Measurements from ENCODE around the gene ARNT2.

ARNT2 gene

GRCh38 chr15:80445300-80446041, 41.3 kb downstream of the ARNT2 start:
- Histone ChIP-seq H3K36me3 (ENCODE audit: insufficient read depth, low read length) (no peaks in the 10 kb centered on the region), H4K20me1 (ENCODE audit: insufficient read depth, low read length) (no peaks in the 10 kb centered on the region), H3K4me1 (ENCODE audit: insufficient read depth, low read length, severe bottlenecking) (no peaks in the 10 kb centered on the region), H3F3A (ENCODE audit: insufficient read depth, low read length) (no peaks in the 10 kb centered on the region), H3K27me3 (ENCODE audit: insufficient read depth, low read length) (peaks cover 4% of the 10 kb centered on the region; the same call in 1 of the 2 replicates), H3K4me2 (ENCODE audit: low read length) (no peak overlapping the region), H3K4me3 (ENCODE audit: low read depth, low read length, poor library complexity, severe bottlenecking) (no peak overlapping the region), H3K9me3 (ENCODE audit: low read length) (no peaks in the 10 kb centered on the region), H3K9me2 (ENCODE audit: low read depth, low read length) (no peaks in the 10 kb centered on the region), H3K79me2 (ENCODE audit: insufficient read depth, low read length) (no peaks in the 10 kb centered on the region), H2AFZ (ENCODE audit: low read length) (no peak overlapping the region), H3K9ac (ENCODE audit: low read length) (no peak overlapping the region), H3K27ac (ENCODE audit: low read depth, low read length, poor library complexity, severe bottlenecking) (no peak overlapping the region)
- no peak for TF ChIP-seq EZH2 (IDR thresholded peaks at IDR 0.05; ENCODE audit: borderline replicate concordance, low read length)
- TF ChIP-seq CTCF (IDR thresholded peaks at IDR 0.05; ENCODE audit: low read length) = no peak

- H3K4me1 ChIP-seq (ENCODE audit: insufficient read depth, low read length, severe bottlenecking) = no peaks in the 10 kb centered on the region
- no peak overlapping the region for H3K9ac ChIP-seq (ENCODE audit: low read length)
- no peak overlapping the region for H3K27ac ChIP-seq (ENCODE audit: low read depth, low read length, poor library complexity, severe bottlenecking)
- TF ChIP-seq EZH2 (IDR thresholded peaks at IDR 0.05; ENCODE audit: borderline replicate concordance, low read length) (no peak), CTCF (IDR thresholded peaks at IDR 0.05; ENCODE audit: low read length) (no peak)
- no peaks in the 10 kb centered on the region for H3K9me3 ChIP-seq (ENCODE audit: low read length)
- H3K36me3 ChIP-seq (ENCODE audit: insufficient read depth, low read length) = no peaks in the 10 kb centered on the region
- no peaks in the 10 kb centered on the region for H3K79me2 ChIP-seq (ENCODE audit: insufficient read depth, low read length)
- H2AFZ ChIP-seq (ENCODE audit: low read length) = no peak overlapping the region
- no peaks in the 10 kb centered on the region for H3K27me3 ChIP-seq (ENCODE audit: insufficient read depth, low read length)
- H3K4me3 ChIP-seq (ENCODE audit: low read depth, low read length, poor library complexity, severe bottlenecking) = no peak overlapping the region
- no peaks in the 10 kb centered on the region for H4K20me1 ChIP-seq (ENCODE audit: insufficient read depth, low read length)
- no peaks in the 10 kb centered on the region for H3K9me2 ChIP-seq (ENCODE audit: low read depth, low read length)
- no peak overlapping the region for H3K4me2 ChIP-seq (ENCODE audit: low read length)
- no peaks in the 10 kb centered on the region for H3F3A ChIP-seq (ENCODE audit: insufficient read depth, low read length)
Measured at GRCh38 chr15:80447077-80447476, 42.9 kb downstream of the ARNT2 start.

- H3F3A ChIP-seq (ENCODE audit: insufficient read depth, low read length) = no peaks in the 10 kb centered on the region
- no peaks in the 10 kb centered on the region for H3K27me3 ChIP-seq (ENCODE audit: insufficient read depth, low read length)
- no peaks in the 10 kb centered on the region for H3K9me2 ChIP-seq (ENCODE audit: low read depth, low read length)
- H3K4me3 ChIP-seq (ENCODE audit: low read depth, low read length, poor library complexity, severe bottlenecking) = no peak overlapping the region
- H3K4me2 ChIP-seq (ENCODE audit: low read length) = no peak overlapping the region
- no peak overlapping the region for H2AFZ ChIP-seq (ENCODE audit: low read length)
- H3K9ac ChIP-seq (ENCODE audit: low read length) = no peak overlapping the region
- TF ChIP-seq EZH2 (IDR thresholded peaks at IDR 0.05; ENCODE audit: borderline replicate concordance, low read length) (no peak), CTCF (IDR thresholded peaks at IDR 0.05; ENCODE audit: low read length) (no peak)
- H4K20me1 ChIP-seq (ENCODE audit: insufficient read depth, low read length) = no peaks in the 10 kb centered on the region
- H3K9me3 ChIP-seq (ENCODE audit: low read length) = no peaks in the 10 kb centered on the region
- no peaks in the 10 kb centered on the region for H3K4me1 ChIP-seq (ENCODE audit: insufficient read depth, low read length, severe bottlenecking)
- H3K27ac ChIP-seq (ENCODE audit: low read depth, low read length, poor library complexity, severe bottlenecking) = no peak overlapping the region
- H3K79me2 ChIP-seq (ENCODE audit: insufficient read depth, low read length) = no peaks in the 10 kb centered on the region
- H3K36me3 ChIP-seq (ENCODE audit: insufficient read depth, low read length) = no peaks in the 10 kb centered on the region
Measured at GRCh38 chr15:80449825-80450224, 45.6 kb downstream of the ARNT2 start.

Measured in OCI-LY1 (cell line).